HepG2 (cell line): ENCODE results near the gene SLC23A2.

Experiments
- ATF2 ChIP-seq: sonication (generic); formaldehyde crosslinking; IDR thresholded peaks from 2 replicates; pipeline ENCODE4 v1.4.0; 2020; ENCODE audit warnings: missing genetic modification reagents
- JUND ChIP-seq: sonication (generic); formaldehyde crosslinking; IDR thresholded peaks from 2 replicates; pipeline ENCODE4 v1.8.0; 2022; ENCODE audit warnings: mild to moderate bottlenecking, missing genetic modification reagents
- NFIC ChIP-seq: IDR thresholded peaks from 2 replicates; pipeline ENCODE4 v1.6.1; 2012; ENCODE audit warnings: mild to moderate bottlenecking, low read length, inconsistent platforms
- RBM39 ChIP-seq: fragments of 200-400 bp; formaldehyde crosslinking; IDR thresholded peaks from one replicate; pipeline ENCODE4 v1.6.1; 2018; ENCODE audit warnings: antibody characterized with exemption, mild to moderate bottlenecking, low read depth, low read length; ENCODE audit not compliant: poor library complexity, severe bottlenecking
- SP1 ChIP-seq, 2 experiments: fragments of 450-650 bp in 1 of 2; sonication (generic) in 1 of 2; formaldehyde crosslinking in 1 of 2; IDR thresholded peaks; 2 replicates each; pipeline versions ENCODE4 v1.4.0 to v1.6.1; 2016 to 2020; ENCODE audit warnings: missing genetic modification reagents in 1 of 2
- ZFX ChIP-seq: sonication (generic); formaldehyde crosslinking; IDR thresholded peaks from 2 replicates; pipeline ENCODE4 v1.4.0; 2020; ENCODE audit warnings: mild to moderate bottlenecking, low read depth, missing genetic modification reagents, moderate library complexity

- TF ChIP-seq ATF2 (CRISPR knock-in tag) (no peak), RBM39 (no peak), JUND (no peak), ZFX (CRISPR knock-in tag) (no peak), SP1 (IDR thresholded peaks at IDR 0.05) (no peak), SP1 (CRISPR knock-in tag; IDR thresholded peaks at IDR 0.05) (no peak), NFIC (no peak)
These were observed 54.7 kb downstream of the SLC23A2 start for GRCh38 chr20:4946585-4946984.
